NCI-H82 treated with DMSO at 0.1 percent for 48 hours (cell line): Measurements from ENCODE around the gene PISD.
A peak's percentile ranks its signal among the peaks of the same experiment; 100 is the strongest.
"Not testable (repeated sequence)": the region's sequence is repeated elsewhere in the genome, so short reads cannot be mapped to it uniquely, and the experiment has no call there.

ENCODE experiments used
- DNase-seq: peaks from one replicate; lab custom pipeline; 2025; ENCODE audit not compliant: unreplicated experiment; lab: John Stamatoyannopoulos, UW

Gene PISD

GRCh38 chr22:31610611-31611010, 51.4 kb downstream of the PISD start:
- DNase-seq: no peak

GRCh38 chr22:31609716-31610115, 52.3 kb downstream of the PISD start:
- DNase-seq: no peak

GRCh38 chr22:31607696-31608095, 54.3 kb downstream of the PISD start:
- DNase-seq: no peak

- no peak for DNase-seq
Observed at GRCh38 chr22:31605851-31606585, 56.0 kb downstream of the PISD start.

- no peak for DNase-seq
Observed at GRCh38 chr22:31604746-31605705, 57.0 kb downstream of the PISD start.

GRCh38 chr22:31604137-31604705, 57.8 kb downstream of the PISD start:
- no peak for DNase-seq

- DNase-seq: no peak
Observed at GRCh38 chr22:31603574-31603973, 58.4 kb downstream of the PISD start.

GRCh38 chr22:31603081-31603525, 58.9 kb downstream of the PISD start:
- DNase-seq: no peak

- DNase-seq: no peak
Observed at GRCh38 chr22:31602259-31602952, 59.6 kb downstream of the PISD start.

GRCh38 chr22:31595271-31595670, 66.7 kb downstream of the PISD start:
- no peak for DNase-seq

GRCh38 chr22:31590161-31590560, 71.9 kb downstream of the PISD start:
- DNase-seq: not testable (repeated sequence)

GRCh38 chr22:31588970-31589675, 72.9 kb downstream of the PISD start:
- DNase-seq: no peak

- DNase-seq: no peak
Observed at GRCh38 chr22:31586137-31586920, 75.7 kb downstream of the PISD start.

- DNase-seq: no peak
Observed at GRCh38 chr22:31585161-31585859, 76.7 kb downstream of the PISD start.

GRCh38 chr22:31584804-31585160, 77.2 kb downstream of the PISD start:
- DNase-seq: no peak

- no peak for DNase-seq
Observed at GRCh38 chr22:31583861-31584485, 78.0 kb downstream of the PISD start.

- no peak for DNase-seq
Observed at GRCh38 chr22:31579835-31580242, 82.2 kb downstream of the PISD start.

GRCh38 chr22:31578171-31578570, 83.8 kb downstream of the PISD start:
- no peak for DNase-seq

GRCh38 chr22:31577711-31578110, 84.3 kb downstream of the PISD start:
- DNase-seq: peak; percentile 95
